K562 (cell line): ENCODE data around the gene TNRC6B. TPM values are rescaled to one million over a fixed set of nuclear protein-coding genes. Genes with fewer than 3 reads are reported as not detected.

Source experiments
- E2F6 ChIP-seq, 2 experiments: IDR thresholded peaks; 2 replicates each; pipeline ENCODE4 v1.6.1; 2011; ENCODE audit warnings: borderline replicate concordance in 1 of 2, control low read depth in 1 of 2, low read depth in 1 of 2, low read length in 1 of 2, mild to moderate bottlenecking in 1 of 2, mixed read lengths in 1 of 2, moderate library complexity in 1 of 2; ENCODE audit not compliant: insufficient read depth in 1 of 2, insufficient read length in 1 of 2, poor library complexity in 1 of 2, severe bottlenecking in 1 of 2; ENCODE audit errors: extremely low read depth in 1 of 2
- FOXJ3 ChIP-seq: sonication (generic); formaldehyde crosslinking; IDR thresholded peaks from 2 replicates; pipeline ENCODE4 v1.4.0; 2020; ENCODE audit warnings: mild to moderate bottlenecking, missing genetic modification reagents
- KAT7 ChIP-seq: sonication (generic); formaldehyde crosslinking; IDR thresholded peaks from 2 replicates; pipeline ENCODE4 v1.8.0; 2022; ENCODE audit warnings: missing genetic modification reagents, mild to moderate bottlenecking, borderline replicate concordance
- NFIC ChIP-seq: fragments of 450-650 bp; IDR thresholded peaks from 2 replicates; pipeline ENCODE4 v1.6.1; 2017; ENCODE audit warnings: mild to moderate bottlenecking, inconsistent platforms
- PHTF2 ChIP-seq: fragments of 250-450 bp; sonication (Bioruptor Pico); IDR thresholded peaks from 2 replicates; pipeline ENCODE4 v1.5.0; 2021; ENCODE audit warnings: mild to moderate bottlenecking
- PTTG1 ChIP-seq: fragments of 450-650 bp; IDR thresholded peaks from 2 replicates; pipeline ENCODE4 v1.6.1; 2016; ENCODE audit warnings: low read depth, mild to moderate bottlenecking, missing genetic modification characterization, missing compliant biosample characterization
- SETDB1 ChIP-seq: IDR thresholded peaks from one replicate; pipeline ENCODE4 v1.6.1; 2012; ENCODE audit warnings: low read length, control low read depth, inconsistent platforms
- SRSF1 ChIP-seq: fragments of 200-400 bp; formaldehyde crosslinking; IDR thresholded peaks from 2 replicates; pipeline ENCODE4 v1.6.1; 2017; ENCODE audit warnings: mild to moderate bottlenecking, low read depth, low read length, moderate library complexity
- SUPT5H ChIP-seq: fragments of 450-650 bp; IDR thresholded peaks from 2 replicates; pipeline ENCODE4 v1.6.1; 2016
- VEZF1 ChIP-seq: fragments of 200-800 bp; sonication (Bioruptor generic); IDR thresholded peaks from 2 replicates; pipeline ENCODE4 v1.6.1; 2017; ENCODE audit warnings: missing genetic modification characterization, missing compliant biosample characterization
- ZNF175 ChIP-seq: fragments of 200-800 bp; sonication (Bioruptor generic); IDR thresholded peaks from 2 replicates; pipeline ENCODE4 v1.6.1; 2016; ENCODE audit warnings: low read depth, mild to moderate bottlenecking, missing genetic modification characterization, missing compliant biosample characterization
- polyA plus RNA-seq, 8 experiments: library from polyadenylated mRNA; depleted of rRNA in 4 of 8; stranded (reverse) in 5 of 8; unstranded in 3 of 8; fragments of >200 nt; fragmentation: Nextera tagmentation in 2 of 8; fragmentation: Illumina TruSeq in 1 of 8; extraction: Ambion mirVana in 2 of 8; extraction: Trizol in 1 of 8; gene quantifications; 2 replicates each; pipeline versions ENCODE4 v1.2.1 to v1.2.3, GENCODE V29; 2011 to 2014; ENCODE audit warnings: inconsistent platforms in 1 of 8, missing spikeins in 1 of 8
- total RNA-seq, 7 experiments: library from RNA; depleted of rRNA in 6 of 7; stranded (reverse); fragments of >200 nt in 6 of 7; fragmentation: Illumina TruSeq in 2 of 7; extraction: Trizol in 2 of 7; gene quantifications; 2 replicates each; pipeline versions ENCODE4 v1.2.1 to v1.2.3, GENCODE V29; 2011 to 2021; ENCODE audit warnings: low replicate concordance in 1 of 7
- TF ChIP-seq, protein P1 (sequence below): sonication (generic); formaldehyde crosslinking; IDR thresholded peaks from 2 replicates; pipeline ENCODE4 v1.8.0; 2022; ENCODE audit warnings: mild to moderate bottlenecking, low read depth, missing genetic modification reagents
- TF ChIP-seq, protein P2 (sequence below): fragments of 450-650 bp; IDR thresholded peaks from 2 replicates; pipeline ENCODE4 v1.6.1; 2016; ENCODE audit warnings: mild to moderate bottlenecking
- TF ChIP-seq, protein P3 (sequence below): fragments of 250-450 bp; sonication (Bioruptor Pico); IDR thresholded peaks from 2 replicates; pipeline ENCODE4 v1.8.0; 2021; ENCODE audit warnings: moderate library complexity, mild to moderate bottlenecking, inconsistent platforms
- TF ChIP-seq, protein P4 (sequence below): IDR thresholded peaks from 2 replicates; pipeline ENCODE4 v1.6.1; 2016; ENCODE audit warnings: missing genetic modification characterization, missing compliant biosample characterization

TNRC6B gene
- total and polyA plus RNA-seq, 9 of the 15 experiments (the other 6 are each of a cell fraction or from before 2014, with no cell fraction given), result 0.96 to 18.8 (median 10.8) TPM

- TF ChIP-seq PTTG1 (tag), result no peak
- TF ChIP-seq VEZF1, result no peak
- no peak for TF ChIP-seq E2F6 (IDR thresholded peaks at IDR 0.05; ENCODE audit: borderline replicate concordance in 1 of 2, extremely low read depth in 1 of 2, insufficient read depth in 1 of 2, insufficient read length in 1 of 2, low read depth in 1 of 2, low read length in 1 of 2, poor library complexity in 1 of 2, severe bottlenecking in 1 of 2)
- no peak for TF ChIP-seq KAT7 (CRISPR knock-in tag)
- TF ChIP-seq, protein P1, sequence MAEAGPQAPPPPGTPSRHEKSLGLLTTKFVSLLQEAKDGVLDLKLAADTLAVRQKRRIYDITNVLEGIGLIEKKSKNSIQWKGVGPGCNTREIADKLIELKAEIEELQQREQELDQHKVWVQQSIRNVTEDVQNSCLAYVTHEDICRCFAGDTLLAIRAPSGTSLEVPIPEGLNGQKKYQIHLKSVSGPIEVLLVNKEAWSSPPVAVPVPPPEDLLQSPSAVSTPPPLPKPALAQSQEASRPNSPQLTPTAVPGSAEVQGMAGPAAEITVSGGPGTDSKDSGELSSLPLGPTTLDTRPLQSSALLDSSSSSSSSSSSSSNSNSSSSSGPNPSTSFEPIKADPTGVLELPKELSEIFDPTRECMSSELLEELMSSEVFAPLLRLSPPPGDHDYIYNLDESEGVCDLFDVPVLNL (CRISPR knock-in tag), result no peak
- TF ChIP-seq PHTF2, result no peak
- TF ChIP-seq FOXJ3, result no peak
- TF ChIP-seq, protein P2, sequence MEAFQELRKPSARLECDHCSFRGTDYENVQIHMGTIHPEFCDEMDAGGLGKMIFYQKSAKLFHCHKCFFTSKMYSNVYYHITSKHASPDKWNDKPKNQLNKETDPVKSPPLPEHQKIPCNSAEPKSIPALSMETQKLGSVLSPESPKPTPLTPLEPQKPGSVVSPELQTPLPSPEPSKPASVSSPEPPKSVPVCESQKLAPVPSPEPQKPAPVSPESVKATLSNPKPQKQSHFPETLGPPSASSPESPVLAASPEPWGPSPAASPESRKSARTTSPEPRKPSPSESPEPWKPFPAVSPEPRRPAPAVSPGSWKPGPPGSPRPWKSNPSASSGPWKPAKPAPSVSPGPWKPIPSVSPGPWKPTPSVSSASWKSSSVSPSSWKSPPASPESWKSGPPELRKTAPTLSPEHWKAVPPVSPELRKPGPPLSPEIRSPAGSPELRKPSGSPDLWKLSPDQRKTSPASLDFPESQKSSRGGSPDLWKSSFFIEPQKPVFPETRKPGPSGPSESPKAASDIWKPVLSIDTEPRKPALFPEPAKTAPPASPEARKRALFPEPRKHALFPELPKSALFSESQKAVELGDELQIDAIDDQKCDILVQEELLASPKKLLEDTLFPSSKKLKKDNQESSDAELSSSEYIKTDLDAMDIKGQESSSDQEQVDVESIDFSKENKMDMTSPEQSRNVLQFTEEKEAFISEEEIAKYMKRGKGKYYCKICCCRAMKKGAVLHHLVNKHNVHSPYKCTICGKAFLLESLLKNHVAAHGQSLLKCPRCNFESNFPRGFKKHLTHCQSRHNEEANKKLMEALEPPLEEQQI, result no peak
- no peak for TF ChIP-seq SUPT5H
- TF ChIP-seq, protein P3, sequence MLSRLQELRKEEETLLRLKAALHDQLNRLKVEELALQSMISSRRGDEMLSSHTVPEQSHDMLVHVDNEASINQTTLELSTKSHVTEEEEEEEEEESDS (CRISPR knock-in tag), result no peak
- TF ChIP-seq, protein P4, sequence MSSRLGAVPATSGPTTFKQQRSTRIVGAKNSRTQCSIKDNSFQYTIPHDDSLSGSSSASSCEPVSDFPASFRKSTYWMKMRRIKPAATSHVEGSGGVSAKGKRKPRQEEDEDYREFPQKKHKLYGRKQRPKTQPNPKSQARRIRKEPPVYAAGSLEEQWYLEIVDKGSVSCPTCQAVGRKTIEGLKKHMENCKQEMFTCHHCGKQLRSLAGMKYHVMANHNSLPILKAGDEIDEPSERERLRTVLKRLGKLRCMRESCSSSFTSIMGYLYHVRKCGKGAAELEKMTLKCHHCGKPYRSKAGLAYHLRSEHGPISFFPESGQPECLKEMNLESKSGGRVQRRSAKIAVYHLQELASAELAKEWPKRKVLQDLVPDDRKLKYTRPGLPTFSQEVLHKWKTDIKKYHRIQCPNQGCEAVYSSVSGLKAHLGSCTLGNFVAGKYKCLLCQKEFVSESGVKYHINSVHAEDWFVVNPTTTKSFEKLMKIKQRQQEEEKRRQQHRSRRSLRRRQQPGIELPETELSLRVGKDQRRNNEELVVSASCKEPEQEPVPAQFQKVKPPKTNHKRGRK (tag), result no peak
- TF ChIP-seq SETDB1, result no peak
- TF ChIP-seq SRSF1, result no peak
- TF ChIP-seq NFIC, result no peak
- 0 out of 2 replicates have a peak, but pooled peaks have one; percentile 50 for TF ChIP-seq ZNF175 (CRISPR knock-in tag)
Measured at GRCh38 chr22:40385036-40385782, 207.5 kb downstream of the TNRC6B start (continued).
